NCI-H1694 (cell line): ENCODE data around the gene POFUT1.
A peak's percentile ranks its signal among the peaks of the same experiment; 100 is the strongest.

Experiments
- DNase-seq: peaks from one replicate; lab custom pipeline; 2025; lab: John Stamatoyannopoulos, UW

The POFUT1 gene

DNA sequence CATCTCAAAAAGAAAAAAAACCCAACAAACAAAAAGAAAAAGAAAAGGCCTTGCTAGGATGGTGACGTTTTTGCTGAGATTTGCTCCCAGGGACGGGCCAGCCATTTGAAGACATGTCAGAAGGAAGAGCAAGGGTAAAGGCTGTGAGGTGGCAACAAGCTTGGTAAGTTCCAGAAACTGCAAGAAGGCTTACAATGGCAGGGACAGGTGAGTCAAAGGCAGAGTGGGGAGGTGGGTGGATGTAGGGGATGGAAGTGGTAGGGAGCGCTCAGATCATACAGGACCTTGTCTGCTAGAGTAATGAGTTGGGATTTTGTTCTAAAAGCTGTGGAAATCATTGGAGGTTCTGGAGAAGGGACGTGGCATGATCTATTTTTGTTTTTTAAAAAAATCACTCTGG is 74.0 kb downstream of the POFUT1 start:
- DNase-seq: no peak

DNA sequence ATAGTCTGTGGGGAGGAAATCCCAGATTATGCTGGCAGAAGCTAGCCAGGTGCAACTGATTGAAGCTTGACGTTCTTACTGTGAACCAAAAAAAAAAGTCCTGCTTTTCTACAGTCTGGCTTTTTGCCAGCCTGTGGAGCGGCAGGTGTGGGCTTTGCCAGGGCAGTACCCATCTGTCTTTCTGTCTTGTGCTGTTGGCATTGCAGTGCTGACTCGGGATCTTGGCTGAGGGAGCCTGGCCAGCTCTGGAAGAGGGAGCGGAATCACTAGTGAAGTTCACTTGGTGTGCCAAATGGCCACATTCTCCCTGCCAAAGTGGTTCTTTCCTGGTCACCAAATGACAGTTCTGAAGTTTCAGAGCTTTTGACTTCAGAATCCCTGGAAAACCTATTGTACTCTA is 74.8 kb downstream of the POFUT1 start:
- DNase-seq: peak; percentile 68

DNA sequence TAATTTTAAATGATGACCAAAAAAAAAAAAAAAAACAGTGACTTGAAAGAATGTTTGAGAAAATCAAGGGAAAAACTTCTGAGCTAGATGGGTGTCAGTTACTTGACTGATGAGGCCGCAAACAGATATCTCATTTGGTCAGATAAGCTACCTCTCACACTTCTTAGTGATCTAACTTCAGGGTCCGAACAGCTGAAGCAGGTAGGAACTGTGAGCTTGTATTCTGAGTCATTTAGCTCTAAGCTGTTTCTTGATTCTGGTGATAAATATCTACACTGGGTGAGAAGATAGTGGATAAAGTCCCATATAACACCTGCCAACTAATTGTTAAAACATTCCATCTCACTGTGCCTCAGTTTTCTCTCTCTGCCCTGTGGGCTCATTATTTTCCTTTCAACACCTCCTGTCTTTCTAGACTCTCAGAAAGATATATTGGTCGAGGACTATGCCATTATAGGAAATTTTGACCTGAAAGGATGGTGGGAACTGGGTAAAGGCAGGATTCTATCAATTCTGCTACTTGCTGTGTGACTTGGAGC is 77.5 kb downstream of the POFUT1 start:
- no peak for DNase-seq

DNA sequence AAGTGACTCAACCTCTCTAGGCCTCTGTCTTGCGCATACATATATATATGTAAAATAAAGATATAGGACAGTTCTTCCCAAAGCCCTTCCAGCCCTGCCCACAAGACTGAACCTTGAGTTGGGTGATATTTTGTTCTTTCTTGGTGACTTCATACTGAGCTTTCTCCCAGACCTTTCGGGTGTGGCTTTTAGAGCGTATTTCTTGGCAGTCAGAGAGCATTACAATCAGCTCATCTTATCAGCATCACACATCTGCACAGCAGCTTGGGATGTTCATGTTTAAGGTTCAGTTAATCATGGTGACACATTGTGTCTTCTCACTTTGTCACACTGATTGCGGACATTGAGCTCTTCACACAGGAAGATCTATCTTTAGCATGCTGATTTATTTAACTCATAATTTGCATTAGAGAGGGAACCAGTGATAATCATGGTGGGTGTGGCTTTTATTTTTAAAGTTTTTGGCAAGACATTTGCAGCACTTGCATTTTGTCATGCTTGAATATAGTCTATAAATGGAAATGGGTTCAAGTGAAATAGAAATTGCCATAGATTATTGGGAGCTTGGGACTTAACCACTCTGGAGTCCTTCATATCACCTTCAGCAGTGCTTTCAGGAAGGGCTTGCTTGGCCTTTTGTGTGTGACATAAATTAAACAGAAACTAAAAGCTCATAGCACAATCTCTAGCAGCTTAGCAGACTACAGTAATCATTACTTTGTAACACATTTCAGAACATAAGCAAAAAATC is 78.1 kb downstream of the POFUT1 start:
- DNase-seq: no peak

DNA sequence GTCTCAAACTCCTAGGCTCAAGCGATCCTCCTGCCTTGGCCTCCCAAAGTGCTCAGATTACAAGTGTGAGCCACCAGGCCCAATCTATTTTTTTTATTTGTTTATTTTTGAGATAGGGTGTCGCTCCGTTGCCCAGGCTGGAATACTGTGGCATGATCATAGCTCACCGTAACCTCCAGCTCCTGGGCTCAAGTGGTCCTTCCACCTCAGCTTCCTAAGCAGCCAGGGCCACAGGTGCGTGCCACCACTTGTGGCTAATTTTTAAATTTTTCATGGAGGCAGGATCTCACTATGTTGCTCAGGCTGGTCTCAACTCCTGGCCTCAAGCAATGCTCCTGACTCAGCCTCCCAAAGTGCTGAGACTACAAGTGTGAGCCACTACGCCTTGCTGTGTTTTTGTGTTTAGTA is 79.6 kb downstream of the POFUT1 start:
- no peak for DNase-seq
